ENCODE measurements around the gene DCPS. TPM values are rescaled to one million over a fixed set of nuclear protein-coding genes. Genes with fewer than 3 reads are reported as not detected.

Gene DCPS
- total RNA-seq, 1 donor from 2014 or later: 15.5 TPM

DNA sequence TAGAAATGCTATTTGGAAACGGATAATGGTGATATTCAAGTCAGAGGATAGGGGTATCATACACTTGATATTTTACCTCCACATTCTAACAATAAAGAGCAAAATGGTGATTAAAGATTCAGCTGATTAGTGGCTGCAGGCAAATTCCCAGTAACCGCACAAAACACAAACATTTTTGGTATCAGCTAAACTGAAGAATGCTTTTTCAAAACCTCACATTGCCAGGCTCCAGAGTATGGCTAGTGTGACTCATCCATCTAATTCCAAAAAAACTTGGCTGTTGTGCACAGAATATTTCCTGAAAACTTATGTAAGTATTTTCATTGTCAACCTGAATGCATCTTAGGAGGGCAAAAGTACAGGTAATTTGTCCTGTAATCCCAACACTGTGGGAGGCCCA lies 46.1 kb upstream of the DCPS start:
- no peak overlapping the region for H3K27ac ChIP-seq
- H3K27me3 ChIP-seq: no peaks in the 10 kb centered on the region
- H3K4me3 ChIP-seq: no peak overlapping the region
- intact Hi-C loops (cut with DNase I): no loop called here
- no peaks in the 10 kb centered on the region for H3K4me1 ChIP-seq
- DNase-seq (ENCODE audit: extremely low spot score in 2 of 2): no peak
- H3K36me3 ChIP-seq: peaks cover 0 to 9% of the 10 kb centered on the region in 2 donors
- H3K9me3 ChIP-seq: no peaks in the 10 kb centered on the region
- TF ChIP-seq POLR2A (IDR thresholded peaks at IDR 0.05) (no peak), POLR2AphosphoS5 (IDR thresholded peaks at IDR 0.05; ENCODE audit: insufficient read depth in 1 of 2, low read depth in 1 of 2) (no peak)
- TF ChIP-seq, protein P1, sequence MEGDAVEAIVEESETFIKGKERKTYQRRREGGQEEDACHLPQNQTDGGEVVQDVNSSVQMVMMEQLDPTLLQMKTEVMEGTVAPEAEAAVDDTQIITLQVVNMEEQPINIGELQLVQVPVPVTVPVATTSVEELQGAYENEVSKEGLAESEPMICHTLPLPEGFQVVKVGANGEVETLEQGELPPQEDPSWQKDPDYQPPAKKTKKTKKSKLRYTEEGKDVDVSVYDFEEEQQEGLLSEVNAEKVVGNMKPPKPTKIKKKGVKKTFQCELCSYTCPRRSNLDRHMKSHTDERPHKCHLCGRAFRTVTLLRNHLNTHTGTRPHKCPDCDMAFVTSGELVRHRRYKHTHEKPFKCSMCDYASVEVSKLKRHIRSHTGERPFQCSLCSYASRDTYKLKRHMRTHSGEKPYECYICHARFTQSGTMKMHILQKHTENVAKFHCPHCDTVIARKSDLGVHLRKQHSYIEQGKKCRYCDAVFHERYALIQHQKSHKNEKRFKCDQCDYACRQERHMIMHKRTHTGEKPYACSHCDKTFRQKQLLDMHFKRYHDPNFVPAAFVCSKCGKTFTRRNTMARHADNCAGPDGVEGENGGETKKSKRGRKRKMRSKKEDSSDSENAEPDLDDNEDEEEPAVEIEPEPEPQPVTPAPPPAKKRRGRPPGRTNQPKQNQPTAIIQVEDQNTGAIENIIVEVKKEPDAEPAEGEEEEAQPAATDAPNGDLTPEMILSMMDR (IDR thresholded peaks at IDR 0.05): no peak

DNA sequence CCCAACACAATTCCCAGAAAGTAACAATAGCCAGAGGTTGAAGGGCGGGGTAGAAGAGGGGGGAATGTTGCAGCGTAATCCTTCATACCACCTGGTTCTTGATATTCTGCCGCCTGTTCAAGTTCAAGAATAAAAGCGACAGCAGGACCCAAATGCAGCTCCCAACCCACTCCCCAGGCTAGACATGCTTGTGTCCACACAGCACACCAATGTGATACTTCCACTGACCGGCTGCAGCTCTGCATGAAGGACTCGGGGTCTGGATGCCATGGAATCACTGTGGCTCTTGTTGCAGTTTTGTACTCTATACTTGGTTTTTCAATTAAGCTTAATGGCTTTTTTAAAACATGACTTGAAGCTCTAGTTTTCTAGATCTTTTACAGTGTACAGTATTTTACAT lies 41.6 kb upstream of the DCPS start:
- Histone ChIP-seq H3K4me1 (peaks cover 3% of the 10 kb centered on the region), H3K27ac (no peak overlapping the region), H3K27me3 (no peaks in the 10 kb centered on the region), H3K9me3 (no peaks in the 10 kb centered on the region), H3K4me3 (no peak overlapping the region), H3K36me3 (peaks cover 0 to 52% of the 10 kb centered on the region in 2 donors)
- no peak for DNase-seq (ENCODE audit: extremely low spot score in 2 of 2)
- intact Hi-C loops (cut with DNase I): loop anchor here (10.0 kb wide), 1 partner anchor 47 kb away; the partner anchor contains the start of genes FAM118B and RPUSD4
- TF ChIP-seq POLR2A (IDR thresholded peaks at IDR 0.05) (no peak), POLR2AphosphoS5 (IDR thresholded peaks at IDR 0.05; ENCODE audit: insufficient read depth in 1 of 2, low read depth in 1 of 2) (no peak)
- TF ChIP-seq, protein P1 (IDR thresholded peaks at IDR 0.05): no peak

DNA sequence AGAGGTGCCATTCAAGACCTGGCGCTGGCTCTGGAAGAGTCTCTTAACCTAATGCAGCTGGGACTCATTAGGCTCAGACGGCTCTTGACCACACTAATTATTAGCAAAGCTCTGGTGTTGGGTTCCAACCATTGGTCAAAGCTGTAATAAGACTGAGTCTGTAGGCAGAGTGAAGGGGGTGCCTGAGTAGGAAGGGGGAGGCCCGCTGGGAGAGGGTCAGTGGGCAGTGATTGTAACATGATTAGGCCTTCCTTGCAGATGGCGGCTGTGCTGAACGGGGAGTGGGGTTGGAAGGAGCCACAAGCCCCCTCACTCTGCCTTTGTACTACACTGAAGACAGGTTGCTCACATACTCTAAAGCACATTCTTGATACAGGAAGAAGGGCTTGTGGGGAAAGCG lies 40.4 kb upstream of the DCPS start:
- no peak overlapping the region for H3K4me3 ChIP-seq
- H3K4me1 ChIP-seq: peaks cover 14% of the 10 kb centered on the region
- H3K27ac ChIP-seq: no peak overlapping the region
- no peaks in the 10 kb centered on the region for H3K9me3 ChIP-seq
- no peak for DNase-seq (ENCODE audit: extremely low spot score in 2 of 2)
- TF ChIP-seq POLR2A (IDR thresholded peaks at IDR 0.05): no peak
- TF ChIP-seq, protein P1 (IDR thresholded peaks at IDR 0.05): no peak
- TF ChIP-seq POLR2AphosphoS5 (IDR thresholded peaks at IDR 0.05; ENCODE audit: insufficient read depth in 1 of 2, low read depth in 1 of 2): no peak
- intact Hi-C loops (cut with DNase I): loop anchor here (10.0 kb wide), 1 partner anchor 49 kb away; the partner anchor contains the start of genes FAM118B and RPUSD4
- peaks cover 0 to 52% of the 10 kb centered on the region in 2 donors for H3K36me3 ChIP-seq
- H3K27me3 ChIP-seq: no peaks in the 10 kb centered on the region

DNA sequence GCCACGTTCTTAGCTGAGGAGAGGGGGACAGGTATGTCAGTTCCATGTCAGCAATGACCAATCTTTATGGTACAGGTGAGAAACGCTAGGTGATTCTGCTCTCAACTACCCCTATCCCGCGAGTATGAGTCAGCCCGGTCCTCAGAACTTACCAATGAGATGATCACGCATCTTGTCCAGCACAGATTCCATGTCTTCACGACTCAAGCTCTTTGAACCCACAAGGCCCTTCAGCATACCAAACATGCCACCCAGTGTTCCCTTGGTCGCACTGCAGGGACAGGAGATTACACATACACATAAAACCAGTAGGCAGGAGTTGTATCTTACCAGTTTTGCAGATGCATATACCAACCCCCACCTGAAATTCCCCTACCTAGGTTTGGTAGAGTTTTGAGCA lies 38.0 kb upstream of the DCPS start:
- Histone ChIP-seq H3K9me3 (no peaks in the 10 kb centered on the region), H3K4me3 (no peak overlapping the region), H3K27ac (no peak overlapping the region), H3K4me1 (peaks cover 21% of the 10 kb centered on the region), H3K27me3 (no peaks in the 10 kb centered on the region), H3K36me3 (peaks cover 0 to 52% of the 10 kb centered on the region in 2 donors)
- DNase-seq (ENCODE audit: extremely low spot score in 2 of 2): no peak
- intact Hi-C loops (cut with DNase I): loop anchor here (10.0 kb wide), 1 partner anchor 51 kb away; the partner anchor contains the start of genes FAM118B and RPUSD4
- TF ChIP-seq POLR2A (IDR thresholded peaks at IDR 0.05): no peak
- TF ChIP-seq, protein P1 (IDR thresholded peaks at IDR 0.05): no peak
- no peak for TF ChIP-seq POLR2AphosphoS5 (IDR thresholded peaks at IDR 0.05; ENCODE audit: insufficient read depth in 1 of 2, low read depth in 1 of 2)

DNA sequence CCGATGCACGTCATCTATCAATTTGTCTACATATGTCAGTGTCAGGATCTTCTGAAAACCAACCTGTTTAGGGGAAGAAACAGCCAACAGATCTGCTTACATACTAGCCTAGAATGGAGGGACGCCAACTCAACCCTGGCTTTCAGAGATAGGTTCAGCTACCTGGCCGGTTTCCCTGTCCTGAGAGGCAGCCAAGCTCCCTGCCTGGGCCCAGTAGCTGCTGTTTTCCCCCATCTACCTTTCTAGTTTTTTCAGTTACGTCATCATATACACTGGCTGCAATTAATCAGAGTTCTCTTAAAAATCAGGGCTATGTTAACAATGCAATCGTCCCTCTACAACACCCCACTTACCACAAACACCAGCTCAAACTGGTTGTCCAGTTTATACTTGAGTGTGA lies 36.2 kb upstream of the DCPS start:
- H3K9me3 ChIP-seq: no peaks in the 10 kb centered on the region
- peak overlapping the region; percentile 92 for H3K27ac ChIP-seq
- no peaks in the 10 kb centered on the region for H3K27me3 ChIP-seq
- H3K4me3 ChIP-seq: peak overlapping the region; percentile 87 to 92
- DNase-seq (ENCODE audit: extremely low spot score in 2 of 2): no peak
- H3K36me3 ChIP-seq: peaks cover 0 to 45% of the 10 kb centered on the region in 2 donors
- TF ChIP-seq POLR2A (IDR thresholded peaks at IDR 0.05): no peak
- TF ChIP-seq, protein P1 (IDR thresholded peaks at IDR 0.05): no peak
- TF ChIP-seq POLR2AphosphoS5 (IDR thresholded peaks at IDR 0.05; ENCODE audit: insufficient read depth in 1 of 2, low read depth in 1 of 2): no peak
- H3K4me1 ChIP-seq: peaks cover 21% of the 10 kb centered on the region
- intact Hi-C loops (cut with DNase I): loop anchor here (10.0 kb wide), 1 partner anchor 53 kb away; the partner anchor contains the start of genes FAM118B and RPUSD4
